B cell (primary cell): ENCODE results near the gene TMPO. TPM values are rescaled to one million over a fixed set of nuclear protein-coding genes. Genes with fewer than 3 reads are reported as not detected.
A peak's percentile ranks its signal among the peaks of the same experiment; 100 is the strongest.

Source experiments
- ATAC-seq: fragments of 200-7000 bp; cut with Tn5 transposase; one replicate; pipeline ENCODE4 v1.10.0; 2021; ENCODE audit warnings: low read depth, mild to moderate bottlenecking, moderate number of reproducible peaks, moderate library complexity
- CTCF ChIA-PET: fragments of 350-600 bp; sonication (Branson Sonifier 250); formaldehyde crosslinking; loops from one replicate; lab custom pipeline; 2021; ENCODE audit warnings: antibody characterized with exemption, inconsistent platforms; lab: Charles Lee
- POLR2A ChIA-PET: fragments of 350-600 bp; sonication (Branson Sonifier 250); formaldehyde crosslinking; loops from one replicate; lab custom pipeline; 2021; ENCODE audit warnings: antibody characterized with exemption; lab: Charles Lee
- DNase-seq: peaks from one replicate; pipeline ENCODE4 v3.0.0; 2013
- H2AFZ ChIP-seq: 2 replicates; pipeline ENCODE4 v1.6.1; 2012; ENCODE audit warnings: mild to moderate bottlenecking, low read depth, low read length; ENCODE audit not compliant: insufficient read depth, poor library complexity, severe bottlenecking
- H3K27ac ChIP-seq, 2 donors: 1 replicate in 1 of 2; 2 replicates in 1 of 2; pipeline ENCODE4 v1.5.1; 2012 to 2013; ENCODE audit warnings: low read length in 2 of 2, mild to moderate bottlenecking in 2 of 2, moderate library complexity in 1 of 2
- H3K27me3 ChIP-seq, 4 experiments: fragments of 200-600 bp in 1 of 4; sonication (generic) in 1 of 4; replicated peaks in 1 of 4; 1 replicate in 2 of 4; 2 replicates in 2 of 4; pipeline versions ENCODE4 v1.6.1 to v1.7.0; 2013 to 2016; ENCODE audit warnings: low read length in 3 of 4, mild to moderate bottlenecking in 2 of 4, mixed read lengths in 1 of 4, moderate library complexity in 1 of 4; ENCODE audit not compliant: insufficient read depth in 4 of 4, control insufficient read depth in 3 of 4; ENCODE audit errors: control extremely low read depth in 1 of 4
- H3K36me3 ChIP-seq, 2 experiments: replicated peaks in 1 of 2; 1 replicate in 1 of 2; 2 replicates in 1 of 2; pipeline versions ENCODE4 v1.6.1 to v1.7.1; 2013; ENCODE audit warnings: low read length in 1 of 2; ENCODE audit not compliant: insufficient read depth in 2 of 2, control insufficient read depth in 1 of 2; ENCODE audit errors: control extremely low read depth in 1 of 2, extremely low read depth in 1 of 2
- H3K4me1 ChIP-seq, 2 donors: fragments of 200-600 bp in 1 of 2; sonication (generic) in 1 of 2; 1 replicate in 1 of 2; 2 replicates in 1 of 2; pipeline versions ENCODE4 v1.5.1 to v1.6.1; 2013 to 2017; ENCODE audit warnings: low read length in 2 of 2; ENCODE audit not compliant: control insufficient read depth in 2 of 2, insufficient read depth in 2 of 2
- H3K4me2 ChIP-seq: replicated peaks from 2 replicates; pipeline ENCODE3; 2012; ENCODE audit warnings: mild to moderate bottlenecking, low read depth, low read length; ENCODE audit not compliant: poor library complexity, severe bottlenecking
- H3K4me3 ChIP-seq, 5 experiments: fragments of 200-600 bp in 1 of 5; sonication (generic) in 1 of 5; 1 replicate in 3 of 5; 2 replicates in 2 of 5; pipeline versions ENCODE4 v1.5.1 to v1.7.0; 2011 to 2016; ENCODE audit warnings: low read length in 4 of 5, mild to moderate bottlenecking in 4 of 5, low read depth in 2 of 5, control low read depth in 1 of 5, moderate library complexity in 1 of 5; ENCODE audit not compliant: insufficient read depth in 1 of 5; ENCODE audit errors: control extremely low read depth in 1 of 5, extremely low read depth in 1 of 5
- H3K79me2 ChIP-seq: fragments of 200-600 bp; sonication (generic); one replicate; pipeline ENCODE4 v1.6.0; 2016; ENCODE audit warnings: low read length; ENCODE audit not compliant: control insufficient read depth, insufficient read depth
- H3K9ac ChIP-seq: fragments of 200-600 bp; sonication (generic); 2 replicates; pipeline ENCODE4 v1.6.1; 2017; ENCODE audit warnings: mild to moderate bottlenecking, low read length, moderate library complexity
- H3K9me3 ChIP-seq, 3 donors: one replicate each; pipeline versions ENCODE4 v1.6.1 to v1.7.1; 2013; ENCODE audit warnings: low read length in 2 of 3; ENCODE audit not compliant: control insufficient read depth in 2 of 3, insufficient read depth in 1 of 3; ENCODE audit errors: control extremely low read depth in 1 of 3
- H4K20me1 ChIP-seq: 2 replicates; pipeline ENCODE4 v1.6.0; 2012; ENCODE audit warnings: mild to moderate bottlenecking, low read length; ENCODE audit not compliant: insufficient read depth, control insufficient read depth, poor library complexity, severe bottlenecking
- H3K27ac Mint-ChIP-seq: one replicate; pipeline ENCODE4 v1.8.0; 2021; ENCODE audit warnings: mixed read lengths
- H3K27me3 Mint-ChIP-seq: one replicate; pipeline ENCODE4 v1.8.0; 2021; ENCODE audit warnings: mixed read lengths
- H3K4me1 Mint-ChIP-seq: one replicate; pipeline ENCODE4 v1.8.0; 2021; ENCODE audit warnings: mixed read lengths
- H3K4me3 Mint-ChIP-seq: one replicate; pipeline ENCODE4 v1.8.0; 2021; ENCODE audit warnings: mixed read lengths
- H3K9me3 Mint-ChIP-seq: one replicate; pipeline ENCODE4 v1.8.0; 2022; ENCODE audit warnings: mixed read lengths; ENCODE audit not compliant: insufficient read depth
- EZH2 ChIP-seq: IDR thresholded peaks from 2 replicates; pipeline ENCODE4 v1.6.1; 2012; ENCODE audit warnings: borderline replicate concordance, low read depth, mild to moderate bottlenecking, moderate library complexity, low read length; ENCODE audit not compliant: insufficient read depth, poor library complexity, severe bottlenecking
- WGBS: methylation state at CpG from one replicate; pipeline ENCODE4 v1.1.5; 2013; ENCODE audit warnings: missing lambda C conversion rate; ENCODE audit not compliant: insufficient coverage; 5-methylcytosine and 5-hydroxymethylcytosine counted together
- intact Hi-C: fragments of 100-400 bp; cut with micrococcal nuclease; formaldehyde crosslinking; loops from one replicate; pipeline ENCODE4 v1.10.0; 2022
- polyA plus RNA-seq: library from polyadenylated mRNA; depleted of rRNA; stranded (reverse); fragments of >200 nt; gene quantifications from 2 replicates; pipeline ENCODE4 v1.2.3, GENCODE V29; 2012
- total RNA-seq, 2 donors: library from RNA; stranded (reverse); fragments of 120-200 nt in 1 of 2; gene quantifications; 1 replicate in 1 of 2; 2 replicates in 1 of 2; pipeline versions ENCODE4 v1.2.3 to v1.2.4, GENCODE V29; 2013 to 2022
- TF ChIP-seq, protein P1 (sequence below): fragments of 200-600 bp; IDR thresholded peaks from one replicate; pipeline ENCODE4 v1.8.0; 2022; ENCODE audit warnings: antibody characterized with exemption, mild to moderate bottlenecking

Gene TMPO
- total and polyA plus RNA-seq, 2 donors (not counting 1 experiment from before 2014, with no cell fraction given), result 41.8 to 187 TPM

DNA sequence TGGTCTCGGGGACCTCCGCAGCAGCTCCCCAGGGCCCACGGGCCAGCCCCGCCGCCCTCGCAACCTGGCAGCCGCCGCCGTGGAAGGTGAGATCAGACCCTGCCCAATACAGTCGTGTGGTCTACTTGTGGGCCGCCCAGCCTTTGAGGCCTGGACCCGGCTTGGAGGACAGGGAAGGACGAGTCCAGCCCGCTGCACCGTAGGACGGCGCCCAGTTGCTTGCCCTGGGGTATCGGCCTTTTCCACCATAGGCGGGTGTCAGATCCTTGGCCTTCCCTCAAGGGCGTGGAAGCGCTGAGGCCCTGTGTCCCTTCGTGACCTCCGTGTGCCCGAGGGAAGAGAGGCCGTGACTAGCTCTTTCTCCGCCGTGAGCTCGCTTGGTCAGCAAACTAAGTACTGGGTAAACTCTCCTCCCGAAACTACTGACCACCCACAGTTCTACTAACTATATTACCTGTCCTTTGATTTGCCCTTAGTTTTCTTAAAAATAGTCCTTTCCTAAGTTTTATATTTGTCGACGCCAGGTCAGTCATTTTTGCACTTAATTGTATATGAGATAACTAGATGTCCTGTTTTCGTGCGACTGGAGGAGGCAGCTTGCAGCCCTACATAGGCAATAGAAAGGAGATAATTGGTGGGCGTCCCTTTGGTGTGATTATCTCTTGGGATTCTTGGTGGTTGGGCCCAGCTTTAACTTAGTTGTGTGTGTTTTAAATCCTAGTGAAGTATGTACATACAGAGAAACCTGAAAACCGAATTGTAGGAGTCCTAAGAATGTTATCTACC, 78.9 kb downstream of the TMPO start:
- H3K27me3 ChIP-seq, result no peaks in the 10 kb centered on the region
- H3K9me3 ChIP-seq, result no peaks in the 10 kb centered on the region
- CTCF ChIA-PET, result interaction anchor here (1.1 to 5.3 kb wide), 7 partner anchors 18 to 86 kb away, joined by 3 to 31 read pairs (median 8); partner anchors contain the start of genes APAF1 and IKBIP
- no peaks in the 10 kb centered on the region for H4K20me1 ChIP-seq
- Mint-ChIP-seq H3K4me3 (peak overlapping the region; percentile 91), H3K4me1 (peaks cover 34% of the 10 kb centered on the region), H3K27me3 (no peaks in the 10 kb centered on the region), H3K9me3 (no peaks in the 10 kb centered on the region), H3K27ac (peak overlapping the region; percentile 98)
- intact Hi-C loops, result no loop called here
- H3K4me3 ChIP-seq, result peak overlapping the region; percentile 91 to 100 (median 96)
- peaks cover 43% of the 10 kb centered on the region for H3K79me2 ChIP-seq
- H3K4me2 ChIP-seq, result peak overlapping the region; percentile 85
- H3K4me1 ChIP-seq, result peaks cover 20 to 25% of the 10 kb centered on the region in 2 donors
- ATAC-seq, result no peak
- POLR2A ChIA-PET, result interaction anchor here (0.6 to 2.6 kb wide), 9 partner anchors 9 to 91 kb away, joined by 3 to 21 read pairs (median 3); partner anchors contain the start of genes APAF1 and IKBIP
- no peak for TF ChIP-seq EZH2
- TF ChIP-seq, protein P1, sequence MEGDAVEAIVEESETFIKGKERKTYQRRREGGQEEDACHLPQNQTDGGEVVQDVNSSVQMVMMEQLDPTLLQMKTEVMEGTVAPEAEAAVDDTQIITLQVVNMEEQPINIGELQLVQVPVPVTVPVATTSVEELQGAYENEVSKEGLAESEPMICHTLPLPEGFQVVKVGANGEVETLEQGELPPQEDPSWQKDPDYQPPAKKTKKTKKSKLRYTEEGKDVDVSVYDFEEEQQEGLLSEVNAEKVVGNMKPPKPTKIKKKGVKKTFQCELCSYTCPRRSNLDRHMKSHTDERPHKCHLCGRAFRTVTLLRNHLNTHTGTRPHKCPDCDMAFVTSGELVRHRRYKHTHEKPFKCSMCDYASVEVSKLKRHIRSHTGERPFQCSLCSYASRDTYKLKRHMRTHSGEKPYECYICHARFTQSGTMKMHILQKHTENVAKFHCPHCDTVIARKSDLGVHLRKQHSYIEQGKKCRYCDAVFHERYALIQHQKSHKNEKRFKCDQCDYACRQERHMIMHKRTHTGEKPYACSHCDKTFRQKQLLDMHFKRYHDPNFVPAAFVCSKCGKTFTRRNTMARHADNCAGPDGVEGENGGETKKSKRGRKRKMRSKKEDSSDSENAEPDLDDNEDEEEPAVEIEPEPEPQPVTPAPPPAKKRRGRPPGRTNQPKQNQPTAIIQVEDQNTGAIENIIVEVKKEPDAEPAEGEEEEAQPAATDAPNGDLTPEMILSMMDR, result no peak
- WGBS, result under 1% methylated on average over 30 of the region's 35 CpGs
- peak overlapping the region; percentile 93 for H3K9ac ChIP-seq
- H3K27ac ChIP-seq, result peak overlapping the region; percentile 96 to 98
- H2AFZ ChIP-seq, result peak overlapping the region; percentile 51
- DNase-seq, result no peak
- peaks cover 4 to 36% of the 10 kb centered on the region in 2 experiments for H3K36me3 ChIP-seq
